ENCODE measurements around the gene STARD3NL. TPM values are rescaled to one million over a fixed set of nuclear protein-coding genes. Genes with fewer than 3 reads are reported as not detected.
"Not testable (repeated sequence)": the region's sequence is repeated elsewhere in the genome, so short reads cannot be mapped to it uniquely, and the experiment has no call there.

STARD3NL gene
- total and polyA plus RNA-seq, 2 of the 13 experiments (the other 11 are each of a cell fraction or from before 2014, with no cell fraction given), result 37.3 to 42.3 TPM

- ATAC-seq; DNase-seq (ENCODE audit: low spot score); H3K4me3 ChIP-seq (replicated peaks in 1 of 3; ENCODE audit: insufficient read depth in 1 of 3, low read depth in 2 of 3, low read length in 3 of 3); CTCF ChIA-PET (ENCODE audit: low intra/inter-chr PET ratio, low total read pairs); FAIRE-seq; BruUV-seq (replicated peaks); H3K4me2 ChIP-seq (ENCODE audit: low read depth, low read length); H2AFZ ChIP-seq (ENCODE audit: low read length); H3K36me3 ChIP-seq (replicated peaks in 1 of 2; ENCODE audit: control insufficient read depth in 1 of 2, insufficient read depth in 2 of 2, low read length in 2 of 2); POLR2A ChIA-PET; H3K9me3 ChIP-seq (ENCODE audit: low read length); intact Hi-C loops (cut with micrococcal nuclease; ENCODE audit: unreplicated experiment); H3K4me1 ChIP-seq (ENCODE audit: insufficient read depth, low read length); H3K9ac ChIP-seq (ENCODE audit: insufficient read depth, low read depth, low read length); in situ Hi-C loops (cut with HindIII; ENCODE audit: extremely low pct_ligation_motif_present, low pct_unique_long_range_greater_than_20kb); H3K27me3 ChIP-seq (ENCODE audit: control insufficient read depth in 1 of 2, insufficient read depth in 2 of 2, low read length in 2 of 2); H4K20me1 ChIP-seq (ENCODE audit: insufficient read depth, low read length); H3K27ac ChIP-seq (ENCODE audit: extremely low read length, insufficient read depth, low read length); H3K79me2 ChIP-seq (ENCODE audit: insufficient read depth, low read length): not testable (repeated sequence)
- 0% methylated on average over 1 of the region's 1 CpG for WGBS (ENCODE audit: low lambda C conversion rate)
Measured at GRCh38 chr7:38264602-38265001, 86.6 kb downstream of the STARD3NL start.

- H4K20me1 ChIP-seq (ENCODE audit: insufficient read depth, low read length); H3K79me2 ChIP-seq (ENCODE audit: insufficient read depth, low read length); intact Hi-C loops (cut with micrococcal nuclease; ENCODE audit: unreplicated experiment); H3K4me3 ChIP-seq (replicated peaks in 1 of 3; ENCODE audit: insufficient read depth in 1 of 3, low read depth in 2 of 3, low read length in 3 of 3); FAIRE-seq; in situ Hi-C loops (cut with HindIII; ENCODE audit: extremely low pct_ligation_motif_present, low pct_unique_long_range_greater_than_20kb); H3K27ac ChIP-seq (ENCODE audit: extremely low read length, insufficient read depth, low read length); H3K27me3 ChIP-seq (ENCODE audit: control insufficient read depth in 1 of 2, insufficient read depth in 2 of 2, low read length in 2 of 2); H3K36me3 ChIP-seq (replicated peaks in 1 of 2; ENCODE audit: control insufficient read depth in 1 of 2, insufficient read depth in 2 of 2, low read length in 2 of 2); H3K9ac ChIP-seq (ENCODE audit: insufficient read depth, low read depth, low read length); H3K9me3 ChIP-seq (ENCODE audit: low read length); CTCF ChIA-PET (ENCODE audit: low intra/inter-chr PET ratio, low total read pairs); H3K4me1 ChIP-seq (ENCODE audit: insufficient read depth, low read length); POLR2A ChIA-PET; H3K4me2 ChIP-seq (ENCODE audit: low read depth, low read length); ATAC-seq; H2AFZ ChIP-seq (ENCODE audit: low read length); BruUV-seq (replicated peaks); DNase-seq (ENCODE audit: low spot score): not testable (repeated sequence)
- 17% methylated on average over 3 of the region's 3 CpGs for WGBS (ENCODE audit: low lambda C conversion rate)
Measured at GRCh38 chr7:38265958-38266357, 87.9 kb downstream of the STARD3NL start.

- H3K9me3 ChIP-seq (ENCODE audit: low read length); FAIRE-seq; in situ Hi-C loops (cut with HindIII; ENCODE audit: extremely low pct_ligation_motif_present, low pct_unique_long_range_greater_than_20kb); H2AFZ ChIP-seq (ENCODE audit: low read length); H3K36me3 ChIP-seq (replicated peaks in 1 of 2; ENCODE audit: control insufficient read depth in 1 of 2, insufficient read depth in 2 of 2, low read length in 2 of 2); POLR2A ChIA-PET; ATAC-seq; H4K20me1 ChIP-seq (ENCODE audit: insufficient read depth, low read length); H3K79me2 ChIP-seq (ENCODE audit: insufficient read depth, low read length); H3K27me3 ChIP-seq (ENCODE audit: control insufficient read depth in 1 of 2, insufficient read depth in 2 of 2, low read length in 2 of 2); CTCF ChIA-PET (ENCODE audit: low intra/inter-chr PET ratio, low total read pairs); H3K4me3 ChIP-seq (replicated peaks in 1 of 3; ENCODE audit: insufficient read depth in 1 of 3, low read depth in 2 of 3, low read length in 3 of 3); BruUV-seq (replicated peaks); H3K4me2 ChIP-seq (ENCODE audit: low read depth, low read length); intact Hi-C loops (cut with micrococcal nuclease; ENCODE audit: unreplicated experiment); H3K9ac ChIP-seq (ENCODE audit: insufficient read depth, low read depth, low read length); DNase-seq (ENCODE audit: low spot score); H3K4me1 ChIP-seq (ENCODE audit: insufficient read depth, low read length); H3K27ac ChIP-seq (ENCODE audit: extremely low read length, insufficient read depth, low read length); TF ChIP-seq ATF7, CREB1 (CRISPR knock-in tag; IDR thresholded peaks at IDR 0.05): not testable (repeated sequence)
- 12% methylated on average over 4 of the region's 4 CpGs for WGBS (ENCODE audit: low lambda C conversion rate)
- TF ChIP-seq ATF7 (IDR thresholded peaks at IDR 0.05) (peak; percentile 83), CREB1 (IDR thresholded peaks at IDR 0.05) (0 out of 2 replicates have a peak, but pooled peaks have one; percentile 10)
Measured at GRCh38 chr7:38269704-38270346, 91.8 kb downstream of the STARD3NL start.

DNA sequence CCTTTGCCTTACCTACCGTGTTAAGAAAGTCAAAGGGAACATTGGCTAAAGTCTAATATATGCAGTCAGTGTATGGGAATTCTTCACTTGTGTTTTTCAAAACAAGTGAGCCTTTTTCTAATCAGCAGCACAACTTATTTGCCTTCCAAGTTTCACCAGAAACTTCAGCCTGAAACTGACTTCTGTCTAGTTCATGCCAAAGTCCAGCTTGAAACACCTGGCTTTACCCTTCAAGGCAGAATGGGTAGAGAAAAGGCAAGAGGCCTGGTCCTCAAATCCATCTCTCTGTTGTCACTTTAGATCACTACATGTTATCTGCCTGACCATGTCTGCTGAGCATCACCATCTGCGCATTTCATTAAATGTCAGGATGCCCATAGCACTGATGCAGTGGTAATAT is 92.4 kb downstream of the STARD3NL start:
- H3K27me3 ChIP-seq (ENCODE audit: control insufficient read depth in 1 of 2, insufficient read depth in 2 of 2, low read length in 2 of 2); in situ Hi-C loops (cut with HindIII; ENCODE audit: extremely low pct_ligation_motif_present, low pct_unique_long_range_greater_than_20kb); H3K79me2 ChIP-seq (ENCODE audit: insufficient read depth, low read length); intact Hi-C loops (cut with micrococcal nuclease; ENCODE audit: unreplicated experiment); H3K9me3 ChIP-seq (ENCODE audit: low read length); H3K4me2 ChIP-seq (ENCODE audit: low read depth, low read length); ATAC-seq; H3K4me1 ChIP-seq (ENCODE audit: insufficient read depth, low read length); H3K9ac ChIP-seq (ENCODE audit: insufficient read depth, low read depth, low read length); H4K20me1 ChIP-seq (ENCODE audit: insufficient read depth, low read length); POLR2A ChIA-PET; H3K27ac ChIP-seq (ENCODE audit: extremely low read length, insufficient read depth, low read length); FAIRE-seq; H3K36me3 ChIP-seq (replicated peaks in 1 of 2; ENCODE audit: control insufficient read depth in 1 of 2, insufficient read depth in 2 of 2, low read length in 2 of 2); H3K4me3 ChIP-seq (replicated peaks in 1 of 3; ENCODE audit: insufficient read depth in 1 of 3, low read depth in 2 of 3, low read length in 3 of 3); H2AFZ ChIP-seq (ENCODE audit: low read length); DNase-seq (ENCODE audit: low spot score); CTCF ChIA-PET (ENCODE audit: low intra/inter-chr PET ratio, low total read pairs); BruUV-seq (replicated peaks): not testable (repeated sequence)
- 0% methylated on average over 1 of the region's 2 CpGs for WGBS (ENCODE audit: low lambda C conversion rate)
